IPS-15b (cell line): ENCODE data around the gene PRTN3.

Source experiments
- H3K27me3 ChIP-seq: one replicate; pipeline ENCODE4 v1.6.1; 2013; ENCODE audit warnings: low read length; ENCODE audit not compliant: control insufficient read depth, insufficient read depth
- H3K36me3 ChIP-seq: one replicate; pipeline ENCODE4 v1.6.1; 2013; ENCODE audit warnings: low read length; ENCODE audit not compliant: control insufficient read depth, insufficient read depth
- H3K4me1 ChIP-seq: one replicate; pipeline ENCODE4 v1.6.1; 2013; ENCODE audit warnings: mild to moderate bottlenecking, low read length; ENCODE audit not compliant: control insufficient read depth, insufficient read depth
- H3K4me3 ChIP-seq: one replicate; pipeline ENCODE4 v1.5.1; 2013; ENCODE audit warnings: low read depth, low read length
- H3K9ac ChIP-seq: one replicate; pipeline ENCODE4 v1.6.1; 2013; ENCODE audit warnings: low read depth, mild to moderate bottlenecking, low read length
- H3K9me3 ChIP-seq: one replicate; pipeline ENCODE4 v1.6.1; 2013; ENCODE audit warnings: mild to moderate bottlenecking, low read length; ENCODE audit not compliant: control insufficient read depth, insufficient read depth

The PRTN3 gene

DNA sequence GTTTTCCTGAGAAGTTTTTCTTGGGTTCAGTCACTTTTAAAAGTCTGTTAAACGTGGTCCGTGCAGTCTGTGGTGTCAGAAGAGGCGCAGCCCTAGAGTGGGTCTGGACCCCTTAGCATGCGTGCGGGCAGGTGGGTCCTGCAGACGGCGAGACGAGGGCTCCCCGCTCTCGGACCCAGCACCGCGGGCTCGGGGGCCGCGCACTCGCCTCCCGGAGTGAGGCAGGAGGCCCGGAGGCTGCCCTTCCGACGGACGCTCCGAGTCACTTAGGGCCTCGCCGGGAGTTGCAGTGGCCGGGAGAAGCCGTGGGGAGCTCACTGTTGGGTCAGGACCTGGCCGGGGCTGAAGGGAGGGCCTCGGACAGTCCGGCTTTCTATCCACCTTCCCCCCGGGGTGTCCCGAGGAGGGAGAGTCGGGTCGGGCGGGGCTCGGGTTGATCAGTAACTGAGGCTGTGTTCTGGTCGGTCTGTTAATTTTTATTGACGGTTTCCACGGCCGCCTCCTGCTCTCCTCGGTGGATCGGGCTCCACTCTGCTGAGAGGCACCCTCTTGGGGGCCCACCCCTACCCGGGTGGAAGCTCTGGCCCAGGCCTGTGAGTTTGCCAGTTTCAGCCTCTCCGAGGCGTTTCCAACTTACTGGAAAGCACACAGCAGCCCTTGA, 42.3 kb upstream of the PRTN3 start:
- H3K9me3 ChIP-seq: no peaks in the 10 kb centered on the region
- peak overlapping the region; percentile 65 for H3K4me3 ChIP-seq
- H3K36me3 ChIP-seq: peaks cover 37% of the 10 kb centered on the region
- H3K4me1 ChIP-seq: peaks cover 14% of the 10 kb centered on the region
- no peaks in the 10 kb centered on the region for H3K27me3 ChIP-seq
- peak overlapping the region; percentile 75 for H3K9ac ChIP-seq

DNA sequence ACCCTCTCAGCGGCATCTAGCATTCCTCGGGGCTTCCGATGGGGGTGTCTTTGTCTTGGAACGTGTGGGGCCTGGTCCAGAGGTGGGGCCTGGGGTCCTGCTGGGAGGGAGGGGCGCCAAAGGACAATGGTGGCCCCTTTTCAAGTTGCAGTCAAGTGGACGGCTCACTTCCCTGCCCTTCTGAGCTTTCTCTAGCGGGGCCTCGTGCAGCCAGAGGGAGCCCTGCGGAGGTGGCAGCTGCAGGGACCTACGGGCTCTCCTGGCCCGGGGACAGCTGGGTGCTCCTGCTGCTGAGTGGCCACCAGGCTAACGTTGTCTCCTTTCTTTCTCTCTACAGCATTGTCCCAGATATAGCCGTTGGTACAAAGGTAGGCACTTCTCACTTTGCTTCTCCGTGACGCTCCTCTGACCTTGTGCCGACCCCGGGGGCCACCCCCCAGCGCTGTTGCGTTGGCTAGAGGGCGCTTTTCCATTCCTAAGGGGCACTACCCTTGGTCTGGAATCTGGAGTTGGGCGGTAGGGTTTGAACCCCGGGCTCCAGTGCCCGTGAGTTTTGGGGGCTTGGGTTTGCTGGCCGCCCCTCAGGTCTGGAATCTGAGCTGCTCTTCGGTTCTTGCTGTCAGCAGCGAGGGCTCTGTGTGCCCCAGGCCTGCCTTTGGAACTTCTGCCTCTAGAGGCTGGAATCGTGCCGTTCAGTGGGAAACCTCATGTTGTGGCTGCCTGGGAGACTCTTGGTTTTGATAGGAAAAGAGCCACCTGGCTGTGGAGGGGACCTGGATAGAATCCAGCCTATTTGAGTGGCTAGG, 41.5 kb upstream of the PRTN3 start:
- peaks cover 14% of the 10 kb centered on the region for H3K4me1 ChIP-seq
- H3K36me3 ChIP-seq: peaks cover 44% of the 10 kb centered on the region
- no peaks in the 10 kb centered on the region for H3K9me3 ChIP-seq
- H3K27me3 ChIP-seq: no peaks in the 10 kb centered on the region
- H3K4me3 ChIP-seq: peak overlapping the region; percentile 65
- H3K9ac ChIP-seq: peak overlapping the region; percentile 75

DNA sequence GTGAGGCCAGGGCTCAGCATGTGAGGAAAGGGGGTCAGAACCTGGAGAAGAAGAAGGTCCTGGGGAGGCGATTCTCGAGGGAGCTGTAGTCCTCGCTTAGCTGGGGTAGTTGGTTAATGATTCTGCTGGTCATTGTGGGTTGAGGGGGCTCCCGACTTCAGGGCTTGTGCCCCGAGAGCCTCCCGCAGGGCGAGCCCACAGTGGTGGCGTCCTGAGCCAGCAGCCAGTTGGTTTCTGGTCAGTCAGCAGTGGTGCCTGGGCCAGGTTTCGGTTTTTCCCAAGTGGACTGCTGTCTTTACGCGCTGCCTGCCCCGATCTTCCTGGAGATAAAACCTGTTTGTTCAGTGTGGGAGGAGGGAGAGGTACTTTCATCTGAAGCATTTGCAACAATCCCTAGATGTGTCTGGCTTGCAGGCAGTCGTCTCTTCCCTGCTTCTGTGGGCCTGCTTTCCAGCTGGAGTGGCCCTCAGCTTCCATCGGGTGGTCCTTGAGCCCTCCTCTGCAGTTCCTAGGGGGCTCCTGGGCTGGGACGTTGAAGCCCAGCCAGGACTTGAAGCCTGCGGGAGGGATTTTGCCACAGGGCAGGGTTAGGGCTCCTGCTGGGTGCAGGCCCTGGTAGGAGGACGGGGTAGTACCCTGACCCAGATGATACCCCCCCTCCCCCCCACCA, 40.3 kb upstream of the PRTN3 start:
- Histone ChIP-seq H3K27me3 (no peaks in the 10 kb centered on the region), H3K4me3 (peak overlapping the region; percentile 37)

DNA sequence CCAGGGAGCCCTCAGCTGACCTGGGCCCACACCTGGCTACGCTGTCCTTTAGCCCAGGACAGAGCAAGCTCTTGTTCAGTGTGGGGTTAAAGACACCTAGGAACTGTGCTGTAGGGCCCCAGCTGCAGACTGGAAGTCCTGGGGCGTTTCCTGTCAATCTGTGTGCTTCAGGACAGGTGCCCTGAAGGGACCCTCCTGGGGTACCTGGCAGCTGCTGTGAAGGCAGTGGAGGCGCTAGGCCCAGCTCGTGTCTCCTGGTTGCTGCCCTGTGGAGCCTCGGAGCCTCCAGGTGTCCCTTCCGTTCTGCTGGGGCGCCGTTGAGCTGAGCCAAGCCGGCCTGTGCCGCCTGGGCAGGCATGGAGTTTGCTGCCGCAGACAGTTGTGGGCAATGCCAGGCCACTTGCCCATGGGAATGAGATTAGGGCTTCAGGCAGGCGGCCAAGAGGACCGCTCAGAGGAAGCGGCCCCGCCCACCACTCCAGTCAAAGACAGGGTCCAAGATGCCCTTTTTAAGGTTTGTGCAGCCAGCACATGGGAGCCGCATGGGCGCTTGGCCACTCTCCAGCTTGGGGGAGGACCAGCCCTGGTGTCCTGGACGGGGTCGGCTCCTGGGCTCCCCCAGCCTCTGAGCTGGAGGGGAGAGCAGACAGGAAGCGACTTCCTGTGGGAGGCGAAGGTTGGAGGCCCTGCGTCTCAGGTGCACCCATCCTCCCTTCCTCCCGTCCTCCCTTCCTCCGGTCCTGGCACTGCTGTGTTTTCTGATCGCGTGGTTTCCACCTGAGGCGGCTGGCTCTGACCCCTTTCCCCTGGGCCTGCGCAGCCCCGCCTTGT, 39.6 kb upstream of the PRTN3 start:
- H3K4me3 ChIP-seq: peak overlapping the region; percentile 37
- H3K36me3 ChIP-seq: peaks cover 64% of the 10 kb centered on the region
- H3K27me3 ChIP-seq: no peaks in the 10 kb centered on the region
- peaks cover 14% of the 10 kb centered on the region for H3K4me1 ChIP-seq
- peak overlapping the region; percentile 54 for H3K9ac ChIP-seq
- H3K9me3 ChIP-seq: no peaks in the 10 kb centered on the region

More for the DNA sequence above, 40.3 kb upstream of the PRTN3 start:
- Histone ChIP-seq H3K4me1 (peaks cover 14% of the 10 kb centered on the region), H3K9ac (peak overlapping the region; percentile 77), H3K36me3 (peaks cover 56% of the 10 kb centered on the region), H3K9me3 (no peaks in the 10 kb centered on the region)

DNA sequence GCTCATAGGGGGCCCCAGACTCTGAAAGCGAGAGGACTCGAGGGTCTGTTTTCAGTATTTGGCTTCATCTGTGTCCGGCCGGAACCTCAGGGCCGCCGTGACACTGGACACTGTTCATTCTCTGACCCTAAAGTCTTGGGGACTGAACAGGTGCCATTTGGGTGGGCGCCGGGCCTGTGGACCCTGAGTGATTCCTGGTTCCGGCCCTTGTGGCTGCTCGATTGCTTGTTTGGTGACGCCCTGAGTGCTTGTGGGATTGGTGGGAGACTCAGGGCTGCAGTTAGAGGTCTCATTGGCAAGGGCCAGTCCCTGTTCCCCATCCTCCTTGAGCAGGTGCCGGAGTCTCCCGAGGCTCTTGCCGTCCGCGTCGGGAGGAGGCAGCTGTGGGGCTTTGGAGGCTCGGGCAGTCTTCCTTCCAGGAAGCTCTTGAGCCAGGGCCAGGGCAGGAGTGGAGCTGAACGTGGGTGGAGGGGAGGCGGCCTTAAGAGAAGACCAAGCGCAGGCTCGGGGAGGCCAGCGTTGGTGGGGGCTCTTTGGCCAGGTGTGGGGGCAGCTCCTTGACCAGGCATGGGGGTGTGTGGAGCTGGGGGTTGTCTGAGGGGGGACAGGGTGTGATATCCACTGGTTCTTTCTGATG, 38.8 kb upstream of the PRTN3 start:
- Histone ChIP-seq H3K27me3 (no peaks in the 10 kb centered on the region), H3K9me3 (no peaks in the 10 kb centered on the region), H3K4me1 (peaks cover 14% of the 10 kb centered on the region), H3K4me3 (no peak overlapping the region), H3K36me3 (peaks cover 71% of the 10 kb centered on the region), H3K9ac (peak overlapping the region; percentile 60)

DNA sequence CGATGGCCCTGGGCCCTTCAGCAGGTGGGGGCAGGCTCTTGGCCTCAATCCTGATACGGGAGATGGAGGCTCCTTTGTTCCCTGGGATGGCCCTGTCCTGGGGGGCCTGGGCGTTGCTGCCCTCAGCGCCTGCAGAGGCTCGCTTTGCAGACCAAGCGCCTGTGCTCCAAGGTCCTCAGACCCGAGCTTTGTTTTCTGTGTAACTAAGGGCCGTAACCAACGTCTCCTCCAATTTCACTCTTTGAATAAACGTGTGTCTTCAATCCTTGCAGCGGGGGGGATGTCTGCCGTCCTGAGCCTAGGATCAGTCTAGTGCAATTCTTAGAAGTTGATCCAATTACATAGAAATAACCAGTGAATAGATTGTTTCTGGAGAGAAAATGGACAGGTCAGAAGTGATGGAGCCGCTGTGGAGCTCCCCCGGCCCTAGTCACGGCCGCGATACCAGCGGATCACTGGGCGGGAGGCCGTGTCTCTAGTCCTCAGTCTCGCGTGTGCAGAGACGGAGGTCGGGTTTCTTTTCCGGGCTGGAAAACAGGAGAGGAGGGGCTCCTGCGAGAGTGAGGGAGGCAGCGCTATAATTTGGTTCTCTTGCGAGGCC, 38.2 kb upstream of the PRTN3 start:
- no peak overlapping the region for H3K4me3 ChIP-seq
- H3K9me3 ChIP-seq: no peaks in the 10 kb centered on the region
- peak overlapping the region; percentile 60 for H3K9ac ChIP-seq
- H3K27me3 ChIP-seq: no peaks in the 10 kb centered on the region
- H3K4me1 ChIP-seq: peaks cover 14% of the 10 kb centered on the region
- H3K36me3 ChIP-seq: peaks cover 75% of the 10 kb centered on the region

DNA sequence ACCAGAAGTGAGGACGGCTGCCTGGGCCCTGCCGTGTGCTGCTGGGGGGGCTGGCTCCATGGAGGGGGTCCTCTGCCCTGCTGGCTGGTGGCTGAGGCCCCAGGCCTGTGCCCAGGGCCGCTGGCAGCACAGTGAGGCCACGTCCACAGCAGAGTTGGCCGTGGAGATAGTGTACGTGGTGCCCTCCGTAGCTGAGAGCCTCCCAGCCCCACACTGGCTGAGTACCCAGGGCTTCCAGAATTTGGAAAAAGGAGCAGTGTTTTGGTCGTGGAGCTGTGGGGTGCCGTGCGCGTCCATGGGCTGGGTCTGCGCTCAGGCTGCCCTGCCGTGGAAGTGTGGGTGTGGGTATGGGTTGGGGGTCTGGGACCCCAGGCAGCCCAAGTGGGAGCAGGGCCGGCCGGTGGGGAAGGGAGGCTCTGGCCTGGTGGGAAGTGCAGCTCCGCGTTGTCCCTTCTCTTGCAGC, 37.7 kb upstream of the PRTN3 start:
- H3K4me3 ChIP-seq: no peak overlapping the region
- peaks cover 14% of the 10 kb centered on the region for H3K4me1 ChIP-seq
- H3K36me3 ChIP-seq: peaks cover 81% of the 10 kb centered on the region
- H3K27me3 ChIP-seq: no peaks in the 10 kb centered on the region
- no peak overlapping the region for H3K9ac ChIP-seq
- H3K9me3 ChIP-seq: no peaks in the 10 kb centered on the region

DNA sequence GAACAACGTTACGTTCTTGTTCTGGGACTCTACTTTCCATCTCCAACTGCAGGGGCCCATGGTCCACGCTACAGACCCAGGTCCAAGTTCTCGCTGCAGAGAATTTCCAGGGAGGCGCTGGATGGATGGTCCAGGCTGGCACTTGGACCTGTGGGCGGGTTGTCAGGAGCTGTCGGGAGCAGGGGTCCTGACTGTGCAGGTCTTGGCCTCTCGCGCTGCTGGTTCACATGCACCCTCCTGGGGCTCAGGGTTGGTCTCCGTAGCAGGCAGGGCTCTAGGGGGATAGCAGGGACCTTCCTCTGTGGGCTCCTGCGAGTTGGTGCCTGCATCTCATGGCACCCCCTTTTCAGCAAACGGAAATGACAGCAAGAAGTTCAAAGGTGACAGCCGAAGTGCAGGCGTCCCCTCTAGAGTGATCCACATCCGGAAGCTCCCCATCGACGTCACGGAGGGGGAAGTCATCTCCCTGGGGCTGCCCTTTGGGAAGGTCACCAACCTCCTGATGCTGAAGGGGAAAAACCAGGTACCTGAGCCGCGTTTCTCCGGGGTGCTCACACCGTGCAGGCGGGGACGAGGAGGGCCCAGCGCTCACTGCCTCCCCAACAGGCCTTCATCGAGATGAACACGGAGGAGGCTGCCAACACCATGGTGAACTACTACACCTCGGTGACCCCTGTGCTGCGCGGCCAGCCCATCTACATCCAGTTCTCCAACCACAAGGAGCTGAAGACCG, 36.9 kb upstream of the PRTN3 start:
- Histone ChIP-seq H3K4me1 (peaks cover 14% of the 10 kb centered on the region), H3K27me3 (no peaks in the 10 kb centered on the region), H3K9me3 (no peaks in the 10 kb centered on the region), H3K36me3 (peaks cover 84% of the 10 kb centered on the region), H3K9ac (no peak overlapping the region), H3K4me3 (no peak overlapping the region)

DNA sequence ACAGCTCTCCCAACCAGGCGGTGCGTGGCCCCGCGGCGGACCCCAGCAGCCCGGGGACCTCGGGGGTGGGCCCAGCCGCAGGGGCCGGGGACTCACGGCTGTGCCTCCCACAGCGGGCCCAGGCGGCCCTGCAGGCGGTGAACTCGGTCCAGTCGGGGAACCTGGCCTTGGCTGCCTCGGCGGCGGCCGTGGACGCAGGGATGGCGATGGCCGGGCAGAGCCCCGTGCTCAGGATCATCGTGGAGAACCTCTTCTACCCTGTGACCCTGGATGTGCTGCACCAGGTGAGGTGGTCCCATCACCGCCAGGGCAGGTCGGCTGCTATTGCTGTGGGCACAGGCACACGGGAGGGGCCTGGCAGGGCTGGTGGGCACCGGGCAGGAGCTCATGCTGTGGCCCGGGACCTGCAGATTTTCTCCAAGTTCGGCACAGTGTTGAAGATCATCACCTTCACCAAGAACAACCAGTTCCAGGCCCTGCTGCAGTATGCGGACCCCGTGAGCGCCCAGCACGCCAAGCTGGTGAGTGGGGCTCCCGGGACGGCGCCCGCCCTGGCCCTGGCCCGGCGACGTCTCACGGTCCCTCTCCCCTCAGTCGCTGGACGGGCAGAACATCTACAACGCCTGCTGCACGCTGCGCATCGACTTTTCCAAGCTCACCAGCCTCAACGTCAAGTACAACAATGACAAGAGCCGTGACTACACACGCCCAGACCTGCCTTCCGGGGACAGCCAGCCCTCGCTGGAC, 36.2 kb upstream of the PRTN3 start:
- Histone ChIP-seq H3K4me1 (peaks cover 12% of the 10 kb centered on the region), H3K4me3 (no peak overlapping the region), H3K27me3 (no peaks in the 10 kb centered on the region), H3K36me3 (peaks cover 86% of the 10 kb centered on the region), H3K9ac (no peak overlapping the region), H3K9me3 (no peaks in the 10 kb centered on the region)

DNA sequence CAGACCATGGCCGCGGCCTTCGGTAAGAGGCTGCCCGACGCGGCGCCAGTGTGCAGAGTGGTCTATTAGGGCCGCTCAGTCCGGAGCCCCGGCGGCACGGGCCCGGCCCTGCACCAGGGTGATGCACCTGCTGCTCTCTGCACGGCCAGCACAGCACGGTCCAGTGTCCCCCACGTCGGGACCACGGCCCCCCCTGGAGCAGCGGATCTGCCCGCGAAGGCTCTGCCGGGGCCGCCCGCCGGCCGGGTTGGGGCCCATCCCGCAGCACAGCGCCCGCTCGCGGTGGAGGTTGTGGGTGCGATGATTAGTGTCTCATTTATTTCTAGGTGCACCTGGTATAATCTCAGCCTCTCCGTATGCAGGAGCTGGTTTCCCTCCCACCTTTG, 35.6 kb upstream of the PRTN3 start:
- Histone ChIP-seq H3K36me3 (peaks cover 86% of the 10 kb centered on the region), H3K4me3 (no peak overlapping the region), H3K4me1 (peaks cover 8% of the 10 kb centered on the region), H3K9ac (no peak overlapping the region), H3K9me3 (no peaks in the 10 kb centered on the region), H3K27me3 (no peaks in the 10 kb centered on the region)
